Stimulated activated CD8-positive, alpha-beta memory T cell treated with anti-CD3 and anti-CD28 coated beads, Interleukin-12 subunit alpha, Interleukin-12 subunit beta, amount 100 ng/mL, for 24 hours (primary cell): ENCODE results near the gene TMED7.

Experiments used
- DNase-seq: peaks from one replicate; pipeline ENCODE4 v3.0.0-alpha.2; 2020; ENCODE audit errors: extremely low read depth

Gene TMED7

DNA sequence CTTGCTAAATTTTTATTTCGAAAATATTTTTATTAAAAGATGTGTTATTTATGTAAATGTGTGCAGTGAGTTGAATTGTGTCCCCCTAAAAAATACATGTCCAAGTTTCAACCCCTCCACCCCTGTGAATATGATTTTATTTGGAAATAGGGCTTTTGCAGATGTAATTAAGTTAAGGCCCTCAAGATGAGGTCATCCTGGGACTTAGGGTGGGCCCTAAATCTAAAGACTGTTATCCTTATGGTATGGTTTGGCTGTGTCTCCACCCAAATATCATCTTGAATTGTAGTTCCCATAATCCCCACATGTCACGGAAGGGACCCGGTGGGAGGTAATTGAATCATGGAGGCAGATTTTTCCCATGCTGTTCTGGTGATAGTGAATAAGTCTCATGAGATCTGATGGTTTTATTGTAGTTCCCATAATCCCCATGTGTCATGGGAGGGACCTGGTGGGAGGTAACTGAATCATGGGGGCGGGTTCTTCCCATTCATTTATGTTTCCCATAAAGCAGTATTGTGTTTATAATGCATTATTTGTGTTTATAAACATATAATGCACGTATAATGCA is 1.5 kb upstream of the TMED7 start:
- no peak for DNase-seq

DNA sequence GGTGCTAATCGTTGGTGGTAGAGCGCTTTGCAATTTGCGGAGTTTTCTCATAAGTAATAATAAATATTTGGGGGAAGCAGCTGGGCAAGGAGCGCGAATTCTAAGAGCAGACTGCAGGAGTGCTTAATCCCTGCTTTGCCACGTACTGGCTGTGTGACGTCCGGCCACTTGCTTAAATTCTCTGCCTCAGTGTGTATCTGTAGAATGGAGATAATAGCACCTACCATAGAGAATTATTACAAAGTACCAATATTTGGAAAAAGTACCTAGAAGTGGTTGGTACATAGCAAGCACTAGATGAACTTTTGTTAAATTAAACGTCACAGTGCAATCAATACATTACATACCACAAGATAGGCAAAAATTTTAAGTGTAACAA is 598 bp upstream of the TMED7 start:
- DNase-seq = no peak

GRCh38 chr5:115624994-115625393 is 842 bp downstream of the TMED7 start:
- no peak for DNase-seq

DNA sequence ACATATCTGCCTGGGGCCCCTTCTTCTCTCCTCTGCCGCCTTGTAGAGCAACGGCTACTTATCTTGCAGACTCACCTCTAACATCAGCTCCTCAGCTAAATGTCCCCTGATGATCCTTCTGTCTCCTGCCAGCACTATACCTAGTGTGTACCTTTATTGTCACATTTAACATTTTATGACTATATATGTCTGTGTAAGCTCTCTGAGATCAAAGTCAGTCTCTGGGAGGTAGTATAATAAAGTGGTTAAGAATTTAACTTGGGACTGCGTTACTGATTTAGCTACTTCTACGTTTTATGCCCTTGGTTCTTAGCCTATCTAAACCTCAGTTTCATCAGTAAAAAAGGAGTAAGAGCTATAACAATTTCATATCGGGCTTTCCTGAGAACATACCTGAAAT is 2.2 kb downstream of the TMED7 start:
- no peak for DNase-seq

DNA sequence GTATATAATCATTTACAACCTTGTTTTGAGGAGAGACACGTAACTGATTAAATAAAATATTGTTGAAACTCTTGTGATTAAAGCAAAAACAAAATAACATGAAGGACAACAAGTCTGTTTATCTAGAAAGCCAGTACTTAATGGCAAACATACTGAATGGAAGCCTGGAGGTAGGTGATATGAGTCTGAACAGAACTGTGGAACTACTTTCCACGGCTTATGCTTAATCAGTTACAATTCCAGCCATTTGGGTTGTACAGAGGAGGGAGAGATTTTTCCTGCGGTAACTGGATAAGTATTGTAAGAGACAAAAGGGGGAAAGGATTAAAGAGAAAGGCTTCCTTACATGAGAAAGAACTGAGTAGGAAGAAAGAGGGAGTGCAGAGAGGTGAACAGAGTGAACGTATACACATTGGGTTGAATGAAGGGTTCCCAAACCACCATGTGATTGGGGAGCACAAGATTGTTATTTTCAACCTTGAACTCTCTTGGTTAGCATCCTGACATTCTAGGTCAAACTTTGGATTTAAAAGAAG is 4.4 kb downstream of the TMED7 start:
- DNase-seq = no peak

- DNase-seq = no peak
Observed at GRCh38 chr5:115616892-115617291, 8.9 kb downstream of the TMED7 start.

- DNase-seq = no peak
Observed at GRCh38 chr5:115616472-115616871, 9.4 kb downstream of the TMED7 start.

- DNase-seq = no peak
Observed at GRCh38 chr5:115611873-115612272, 14.0 kb downstream of the TMED7 start.

- DNase-seq = no peak
Observed at GRCh38 chr5:115607935-115608334, 17.9 kb downstream of the TMED7 start.

DNA sequence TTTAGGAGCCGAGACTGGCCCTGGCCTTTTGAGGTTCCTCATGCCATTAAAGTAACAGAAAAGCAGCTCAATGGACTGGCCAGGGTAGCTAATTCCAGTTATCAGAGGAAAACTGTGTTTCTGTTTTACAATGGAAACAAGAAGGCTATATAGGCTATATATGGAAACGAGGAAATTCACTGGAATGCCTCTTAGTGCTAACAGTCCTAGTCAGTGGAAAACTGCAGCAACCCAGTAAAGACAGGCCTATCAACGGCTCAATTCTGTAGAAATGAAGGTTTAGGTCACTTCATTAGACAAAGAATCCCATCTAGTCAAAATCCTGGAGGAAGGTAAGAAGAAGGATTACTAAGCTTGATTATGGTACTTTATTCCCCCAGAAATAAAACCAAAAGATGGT is 20.4 kb downstream of the TMED7 start:
- no peak for DNase-seq

- DNase-seq = no peak
Observed at GRCh38 chr5:115602591-115603125, 23.2 kb downstream of the TMED7 start.

DNA sequence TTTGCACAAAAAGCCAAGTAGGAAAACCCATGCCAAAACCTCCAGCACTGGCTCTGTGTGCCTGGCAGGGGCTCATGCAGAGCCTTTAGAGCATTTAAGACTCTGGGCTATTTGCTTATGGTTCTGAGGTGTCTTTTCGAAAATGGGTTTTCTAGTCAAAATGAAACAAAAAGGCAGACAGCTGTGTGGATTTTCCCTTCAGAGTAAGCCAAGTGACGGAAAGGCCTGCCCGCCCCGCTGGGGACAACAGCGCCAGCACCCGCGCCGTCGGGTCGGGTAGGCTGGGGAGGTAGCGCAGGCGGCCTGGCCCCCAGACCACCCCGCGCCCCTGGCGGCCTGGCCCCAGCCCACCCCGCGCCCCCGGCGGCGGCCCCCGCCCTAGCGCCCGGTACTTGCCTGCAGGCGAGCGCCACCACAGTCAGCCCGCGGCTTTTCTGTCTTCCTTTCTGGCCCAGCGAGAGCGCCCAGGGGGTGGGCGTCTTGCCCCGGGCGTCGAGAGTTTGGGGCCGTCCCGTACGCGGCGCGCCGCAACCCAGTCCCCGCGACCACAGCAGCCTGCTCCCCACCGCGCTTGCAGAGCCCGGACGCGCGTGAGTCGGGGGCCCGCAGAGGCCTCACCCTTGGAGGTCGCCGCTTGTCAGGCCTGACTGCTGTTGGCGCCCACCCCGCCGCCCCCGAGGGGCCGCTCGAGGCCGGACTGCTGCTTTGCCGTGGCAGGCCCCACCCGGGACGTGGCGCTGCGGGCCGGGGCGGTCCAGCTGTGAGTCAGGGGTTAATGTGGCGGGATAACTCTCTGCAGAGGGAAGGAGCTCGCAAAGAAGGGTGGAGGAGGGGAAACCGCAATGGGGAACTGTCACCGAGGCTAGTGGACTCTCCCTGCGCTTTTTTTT is 23.9 kb downstream of the TMED7 start, which contains the start of gene TICAM2:
Gene TICAM2, minus strand, starts transcription at position 779 of the 890 bp plus-strand sequence. CDS start 21,223 bp downstream, outside the sequence.
- DNase-seq = peak; percentile 30

DNA sequence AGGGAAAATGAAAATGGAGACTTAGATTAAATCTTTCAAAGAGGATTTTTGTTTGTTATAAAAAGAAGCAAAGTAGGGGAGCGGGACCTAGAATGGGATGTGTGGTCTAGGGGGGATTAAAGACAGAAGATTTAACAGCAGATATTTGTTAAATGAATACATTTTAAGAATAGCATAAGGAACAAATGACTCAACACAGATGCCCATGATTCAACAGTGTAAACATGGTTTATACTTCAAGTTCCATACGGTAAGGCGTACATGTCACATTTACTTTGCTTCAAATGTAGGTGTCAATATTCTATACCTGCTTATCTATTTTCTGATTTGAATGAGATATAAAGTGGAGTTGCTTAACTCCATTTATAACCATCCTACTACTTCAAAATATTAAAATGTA is 25.1 kb downstream of the TMED7 start:
- no peak for DNase-seq

DNA sequence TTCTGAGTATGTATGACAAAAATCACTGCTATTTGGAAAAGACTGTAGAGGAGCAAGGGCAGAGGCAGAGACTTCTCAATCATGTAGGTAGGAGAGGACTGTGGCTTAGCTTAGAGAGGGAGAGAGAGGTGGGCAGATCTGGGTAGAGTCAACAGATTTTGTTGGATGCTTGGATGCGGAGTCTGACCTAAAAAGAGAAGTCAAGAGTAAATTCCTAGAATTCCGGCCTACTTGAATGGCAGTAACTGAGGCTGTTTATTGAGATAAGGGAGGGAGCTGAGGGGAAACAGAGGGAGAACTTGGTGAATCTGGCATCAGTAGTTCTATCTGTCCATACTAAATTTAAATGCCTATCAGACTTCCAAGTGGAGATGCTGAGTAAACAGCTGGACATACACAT is 25.9 kb downstream of the TMED7 start:
- no peak for DNase-seq

DNA sequence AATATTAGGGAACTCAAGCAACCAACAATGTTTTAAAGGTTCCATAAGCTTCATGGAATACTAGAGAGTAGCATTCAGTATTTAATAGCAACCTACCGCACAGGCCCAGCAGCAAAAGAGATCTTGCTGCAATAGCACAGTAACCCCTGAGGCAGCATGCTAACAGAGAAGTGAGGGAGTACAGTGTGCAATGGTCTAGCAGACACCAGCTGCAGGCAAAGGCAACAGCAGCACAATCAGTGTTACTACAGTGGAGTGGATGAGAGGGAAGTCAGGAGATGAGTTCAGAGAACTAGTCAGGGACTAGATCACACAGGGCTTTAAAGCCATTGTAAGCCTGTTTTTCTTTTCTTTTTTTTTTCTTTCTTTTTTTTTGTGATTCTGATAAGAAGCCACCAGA is 26.3 kb downstream of the TMED7 start:
- no peak for DNase-seq

DNA sequence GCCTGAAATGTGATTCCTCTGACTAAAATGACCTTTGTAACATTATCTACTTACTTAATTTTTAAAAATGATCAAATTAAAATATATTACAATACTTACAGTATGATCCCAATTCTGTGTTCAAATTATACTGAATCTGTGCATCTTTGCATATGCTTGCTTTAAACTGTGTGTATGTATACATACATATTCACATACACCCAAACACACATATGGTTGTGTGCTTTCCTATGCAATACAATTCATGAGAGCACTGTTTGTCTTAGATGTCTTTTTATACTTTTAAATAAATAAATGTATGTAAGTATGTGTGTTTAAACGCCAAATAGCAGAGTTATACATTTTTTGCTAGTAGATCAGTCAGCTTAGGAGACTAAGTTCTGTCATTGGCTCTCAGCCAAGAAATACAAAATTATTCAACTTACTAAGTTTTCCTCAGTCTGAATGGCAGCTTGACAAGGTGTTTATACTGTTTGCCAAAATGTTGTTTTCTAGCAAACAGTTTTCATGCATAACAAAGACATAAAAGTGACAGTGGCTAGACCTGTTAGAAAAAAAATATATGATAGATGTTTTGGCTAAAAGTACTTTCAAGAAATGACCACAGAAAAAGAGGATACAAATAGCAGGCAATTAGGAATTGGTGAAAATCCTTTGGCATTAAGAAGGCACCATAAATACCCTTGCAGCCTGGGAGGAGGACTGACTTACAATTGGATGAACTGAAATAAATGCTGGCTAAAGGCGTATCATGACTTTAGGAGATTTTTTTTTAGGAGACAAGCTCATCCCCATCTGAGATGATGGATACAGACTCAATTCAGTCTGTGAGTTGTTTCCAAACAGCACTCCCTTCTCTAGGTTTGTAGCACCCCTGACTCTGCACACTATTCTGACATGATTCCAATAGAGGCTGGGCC is 31.4 kb downstream of the TMED7 start:
- DNase-seq = no peak

GRCh38 chr5:115589043-115589442 is 36.8 kb downstream of the TMED7 start:
- DNase-seq = no peak

GRCh38 chr5:115588640-115589039 is 37.2 kb downstream of the TMED7 start:
- no peak for DNase-seq

DNA sequence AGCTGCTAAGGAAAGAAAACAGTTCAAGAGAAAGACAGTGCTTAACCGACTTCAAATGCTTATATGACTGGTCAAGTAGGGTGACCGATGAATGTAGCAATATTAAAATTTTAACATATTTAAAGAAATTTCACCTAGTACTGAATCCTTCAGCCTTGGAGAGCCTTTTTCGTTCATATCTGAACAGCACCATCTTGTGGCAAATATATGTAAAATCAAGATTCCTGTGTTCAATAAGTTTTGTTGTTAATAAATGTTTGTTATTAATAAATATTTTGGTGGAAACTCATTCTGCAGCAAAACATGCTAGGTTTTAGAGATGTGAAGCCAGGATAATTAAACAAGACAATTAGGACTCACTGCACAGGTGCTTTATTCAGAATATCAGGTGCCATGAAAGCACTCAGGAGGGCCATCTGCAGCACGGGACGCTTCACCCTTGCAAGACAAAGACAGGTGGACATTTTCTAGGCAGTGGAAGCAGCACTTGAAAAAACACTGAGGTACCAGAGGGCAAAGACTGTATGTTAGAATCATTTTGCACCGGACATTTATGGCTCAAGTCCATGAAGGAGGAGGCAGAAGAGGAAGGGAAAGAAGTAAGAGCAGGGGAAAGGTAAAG is 39.2 kb downstream of the TMED7 start:
- DNase-seq = no peak

GRCh38 chr5:115585265-115585664 is 40.6 kb downstream of the TMED7 start:
- DNase-seq = no peak

DNA sequence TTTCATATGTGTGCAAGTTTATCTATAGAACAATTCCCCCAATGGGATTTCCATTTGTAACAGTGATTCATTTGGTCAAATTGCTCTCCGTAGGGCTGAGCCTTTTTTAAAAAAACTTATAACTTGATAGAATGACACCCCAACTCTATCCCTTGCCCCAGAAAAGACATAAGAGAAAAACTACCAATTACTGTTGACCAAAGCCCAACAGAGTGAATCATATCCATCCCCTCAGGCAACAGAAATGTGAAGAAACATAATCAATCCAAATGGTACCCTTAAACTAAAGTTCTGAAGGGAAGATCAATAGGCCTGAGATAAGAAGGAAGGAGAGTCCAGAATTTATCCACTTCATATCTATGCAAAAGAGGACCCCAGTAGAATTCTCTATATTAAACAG is 41.3 kb downstream of the TMED7 start:
- no peak for DNase-seq
